WTC11 (cell line): ENCODE measurements around the gene HNF1B. TPM values are rescaled to one million over a fixed set of nuclear protein-coding genes. Genes with fewer than 3 reads are reported as not detected.

Experiments
- ATAC-seq: fragments of 200-7000 bp; cut with Tn5 transposase; 2 replicates; pipeline ENCODE4 v1.10.0; 2021; ENCODE audit warnings: mild to moderate bottlenecking, moderate library complexity
- CTCF ChIA-PET: fragments of 300-600 bp; sonication (Branson Sonifier 250); formaldehyde crosslinking; loops from one replicate; lab custom pipeline; 2021; ENCODE audit warnings: antibody characterized with exemption; lab: Charles Lee
- POLR2A ChIA-PET: fragments of 350-600 bp; sonication (Branson Sonifier 250); formaldehyde crosslinking; loops from one replicate; lab custom pipeline; 2021; ENCODE audit warnings: antibody characterized with exemption; lab: Charles Lee
- DNase-seq: peaks from one replicate; pipeline ENCODE4 v3.0.0; 2021; ENCODE audit warnings: low spot score
- H3K27ac Mint-ChIP-seq: 2 replicates; pipeline ENCODE4 v1.8.0; 2021; ENCODE audit warnings: mixed read lengths
- H3K27me3 Mint-ChIP-seq: 2 replicates; pipeline ENCODE4 v1.8.0; 2021; ENCODE audit warnings: low read depth, mild to moderate bottlenecking, moderate library complexity, mixed read lengths
- H3K36me3 Mint-ChIP-seq: 2 replicates; pipeline ENCODE4 v1.8.0; 2021; ENCODE audit warnings: mixed read lengths
- H3K4me1 Mint-ChIP-seq: 2 replicates; pipeline ENCODE4 v1.8.0; 2022; ENCODE audit warnings: mixed read lengths
- H3K4me3 Mint-ChIP-seq: 2 replicates; pipeline ENCODE4 v1.8.0; 2021; ENCODE audit warnings: mild to moderate bottlenecking, moderate library complexity, mixed read lengths
- H3K9me3 Mint-ChIP-seq: 2 replicates; pipeline ENCODE4 v1.8.0; 2021; ENCODE audit warnings: mixed read lengths
- ATF3 ChIP-seq: sonication (generic); formaldehyde crosslinking; conservative IDR thresholded peaks from 2 replicates; pipeline ENCODE4 v1.8.1; 2022; ENCODE audit warnings: mild to moderate bottlenecking, missing genetic modification reagents
- CDX4 ChIP-seq: fragments of 250-450 bp; sonication (Bioruptor Pico); IDR thresholded peaks from 2 replicates; pipeline ENCODE4 v1.9.0; 2021; ENCODE audit warnings: moderate library complexity, mild to moderate bottlenecking, inconsistent platforms, borderline replicate concordance
- CREM ChIP-seq: sonication (generic); formaldehyde crosslinking; IDR thresholded peaks from 2 replicates; pipeline ENCODE4 v1.8.1; 2022; ENCODE audit warnings: mild to moderate bottlenecking, missing genetic modification reagents, moderate library complexity
- E2F1 ChIP-seq: sonication (generic); formaldehyde crosslinking; IDR thresholded peaks from 2 replicates; pipeline ENCODE4 v1.8.0; 2022; ENCODE audit warnings: mild to moderate bottlenecking, missing genetic modification reagents
- GTF2I ChIP-seq: fragments of 250-450 bp; sonication (Bioruptor Pico); conservative IDR thresholded peaks from 2 replicates; pipeline ENCODE4 v1.4.0; 2021; ENCODE audit warnings: mild to moderate bottlenecking
- JAZF1 ChIP-seq: fragments of 250-450 bp; sonication (Bioruptor Pico); IDR thresholded peaks from 2 replicates; pipeline ENCODE4 v1.9.0; 2021; ENCODE audit warnings: moderate library complexity, mild to moderate bottlenecking, inconsistent platforms
- MAX ChIP-seq: sonication (generic); formaldehyde crosslinking; IDR thresholded peaks from 2 replicates; pipeline ENCODE4 v1.8.0; 2022; ENCODE audit warnings: mild to moderate bottlenecking, missing genetic modification reagents
- MYBL2 ChIP-seq: sonication (generic); formaldehyde crosslinking; IDR thresholded peaks from 2 replicates; pipeline ENCODE4 v1.8.1; 2023; ENCODE audit warnings: mild to moderate bottlenecking, moderate library complexity, missing genetic modification reagents
- NR2C2 ChIP-seq: sonication (generic); formaldehyde crosslinking; IDR thresholded peaks from 2 replicates; pipeline ENCODE4 v1.8.0; 2022; ENCODE audit warnings: mild to moderate bottlenecking, missing genetic modification reagents
- TEAD1 ChIP-seq: sonication (generic); formaldehyde crosslinking; IDR thresholded peaks from 2 replicates; pipeline ENCODE4 v1.8.0; 2022; ENCODE audit warnings: mild to moderate bottlenecking, missing genetic modification reagents
- ZBTB43 ChIP-seq: sonication (generic); formaldehyde crosslinking; IDR thresholded peaks from 2 replicates; pipeline ENCODE4 v1.8.1; 2023; ENCODE audit warnings: mild to moderate bottlenecking, missing genetic modification reagents
- ZMAT4 ChIP-seq: fragments of 250-450 bp; sonication (Bioruptor Pico); IDR thresholded peaks from 2 replicates; pipeline ENCODE4 v1.9.0; 2021; ENCODE audit warnings: mild to moderate bottlenecking
- ZNF121 ChIP-seq: sonication (generic); formaldehyde crosslinking; IDR thresholded peaks from 2 replicates; pipeline ENCODE4 v1.8.0; 2023; ENCODE audit warnings: missing genetic modification reagents
- ZNF138 ChIP-seq: sonication (generic); formaldehyde crosslinking; conservative IDR thresholded peaks from 2 replicates; pipeline ENCODE4 v1.8.1; 2022; ENCODE audit warnings: mild to moderate bottlenecking, moderate library complexity, missing genetic modification reagents
- ZNF281 ChIP-seq: sonication (generic); formaldehyde crosslinking; IDR thresholded peaks from 2 replicates; pipeline ENCODE4 v1.8.0; 2023; ENCODE audit warnings: mild to moderate bottlenecking, missing genetic modification reagents
- ZNF317 ChIP-seq: sonication (generic); formaldehyde crosslinking; IDR thresholded peaks from 2 replicates; pipeline ENCODE4 v1.8.1; 2023; ENCODE audit warnings: low read depth, mild to moderate bottlenecking, moderate library complexity, missing genetic modification reagents, borderline replicate concordance
- ZNF416 ChIP-seq: fragments of 250-450 bp; sonication (Bioruptor Pico); IDR thresholded peaks from 2 replicates; pipeline ENCODE4 v1.9.0; 2021; ENCODE audit warnings: mild to moderate bottlenecking, inconsistent platforms
- ZNF423 ChIP-seq: fragments of 250-450 bp; sonication (Bioruptor Pico); IDR thresholded peaks from 2 replicates; pipeline ENCODE4 v2.1.2; 2022; ENCODE audit warnings: mild to moderate bottlenecking, moderate library complexity
- ZNF532 ChIP-seq: fragments of 250-450 bp; sonication (Bioruptor Pico); IDR thresholded peaks from 2 replicates; pipeline ENCODE4 v1.9.0; 2021; ENCODE audit warnings: mild to moderate bottlenecking, borderline replicate concordance
- total RNA-seq: library from RNA; stranded (reverse); gene quantifications from 3 replicates; pipeline ENCODE4 v1.2.3, GENCODE V29; 2021

The HNF1B gene
- total RNA-seq, 1 experiment from 2014 or later = 0.26 TPM

GRCh38 chr17:37750768-37751475 is 6.1 kb upstream of the HNF1B start (continued):
- TF ChIP-seq ZNF532 (CRISPR knock-in tag) (no peak), CDX4 (CRISPR knock-in tag) (no peak), ZBTB43 (no peak), MAX (no peak), ZNF416 (CRISPR knock-in tag) (no peak), ZNF281 (CRISPR knock-in tag) (no peak), ZMAT4 (CRISPR knock-in tag) (no peak), TEAD1 (CRISPR knock-in tag) (no peak), NR2C2 (CRISPR knock-in tag) (no peak)

- TF ChIP-seq E2F1 (no peak), ZNF423 (CRISPR knock-in tag) (no peak)
- no peaks in the 10 kb centered on the region for H3K9me3 Mint-ChIP-seq
- no peak overlapping the region for H3K4me3 Mint-ChIP-seq
- H3K27me3 Mint-ChIP-seq = peaks cover 49% of the 10 kb centered on the region
- POLR2A ChIA-PET = interaction anchor here (0.6 kb wide), 1 partner anchor 63 kb away, joined by 3 read pairs; no protein-coding TSS in a partner anchor
- no peak for DNase-seq
- ATAC-seq = no peak
- CTCF ChIA-PET = no interaction called here
- peaks cover 7% of the 10 kb centered on the region for H3K4me1 Mint-ChIP-seq
- H3K27ac Mint-ChIP-seq = no peak overlapping the region
- no peaks in the 10 kb centered on the region for H3K36me3 Mint-ChIP-seq
These were observed 5.4 kb upstream of the HNF1B start for GRCh38 chr17:37750292-37750691.

- Mint-ChIP-seq H3K9me3 (no peaks in the 10 kb centered on the region), H3K36me3 (no peaks in the 10 kb centered on the region), H3K4me1 (peaks cover 18% of the 10 kb centered on the region), H3K27ac (no peak overlapping the region), H3K27me3 (peaks cover 79% of the 10 kb centered on the region), H3K4me3 (no peak overlapping the region)
- no peak for ATAC-seq
- ChIA-PET CTCF (interaction anchor here (1.6 kb wide), 1 partner anchor 97 kb away, joined by 5 read pairs; no protein-coding TSS in a partner anchor), POLR2A (no interaction called here)
- DNase-seq = no peak
- TF ChIP-seq ZBTB43 (no peak), CREM (no peak), GTF2I (CRISPR knock-in tag) (no peak), ZNF121 (no peak), ZNF317 (no peak), CDX4 (CRISPR knock-in tag) (no peak), MYBL2 (no peak), ATF3 (CRISPR knock-in tag) (no peak), ZNF138 (no peak), JAZF1 (CRISPR knock-in tag) (no peak)
These were observed 2.4 kb upstream of the HNF1B start for GRCh38 chr17:37747222-37747621.
